GM19099 (cell line): ENCODE results near the gene WNT7B.

Source experiments
- POLR2A ChIP-seq: IDR thresholded peaks from 3 replicates; pipeline ENCODE4 v1.6.1; 2011; ENCODE audit warnings: low read depth; ENCODE audit not compliant: insufficient read length; ENCODE audit errors: extremely low read depth

Gene WNT7B

DNA sequence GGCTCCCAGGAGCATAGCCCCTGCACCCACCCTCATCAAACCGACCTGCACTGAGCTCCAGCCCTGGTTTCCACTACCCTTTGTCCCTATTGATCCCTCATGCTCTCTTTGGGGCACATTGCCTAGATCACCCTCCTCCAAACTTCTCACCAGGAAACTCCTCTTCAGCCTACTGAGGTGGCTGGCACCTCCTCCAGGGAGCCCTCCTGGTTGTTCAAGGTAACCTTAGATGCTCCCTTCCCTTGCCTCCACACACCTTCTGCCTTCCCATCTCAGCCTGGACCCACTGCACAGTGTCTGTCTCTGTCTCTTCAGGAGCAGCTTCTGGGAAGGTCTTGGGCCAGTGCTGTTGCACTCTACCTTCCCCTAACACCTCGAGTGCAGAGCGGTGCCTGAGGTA, 15.8 kb upstream of the WNT7B start:
- TF ChIP-seq POLR2A: no peak

DNA sequence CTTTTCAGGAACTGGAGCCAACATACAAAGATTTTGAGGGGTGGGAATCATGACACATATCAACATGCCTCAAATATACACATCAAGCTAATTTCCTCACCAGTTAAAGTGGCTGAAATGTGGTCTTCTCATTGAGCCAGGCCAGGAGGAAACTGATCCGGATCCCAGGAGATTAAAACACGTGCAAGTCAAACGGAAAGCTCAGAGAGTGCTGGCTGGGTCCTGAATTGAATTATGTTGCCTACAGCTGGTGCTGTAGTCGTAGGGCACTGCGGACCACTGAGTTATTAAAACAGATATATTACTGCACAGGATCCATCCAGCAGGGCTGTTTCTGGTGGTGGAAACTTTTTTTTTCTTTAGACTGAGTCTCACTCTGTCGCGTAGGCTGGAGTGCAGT, 14.1 kb upstream of the WNT7B start:
- no peak for TF ChIP-seq POLR2A

DNA sequence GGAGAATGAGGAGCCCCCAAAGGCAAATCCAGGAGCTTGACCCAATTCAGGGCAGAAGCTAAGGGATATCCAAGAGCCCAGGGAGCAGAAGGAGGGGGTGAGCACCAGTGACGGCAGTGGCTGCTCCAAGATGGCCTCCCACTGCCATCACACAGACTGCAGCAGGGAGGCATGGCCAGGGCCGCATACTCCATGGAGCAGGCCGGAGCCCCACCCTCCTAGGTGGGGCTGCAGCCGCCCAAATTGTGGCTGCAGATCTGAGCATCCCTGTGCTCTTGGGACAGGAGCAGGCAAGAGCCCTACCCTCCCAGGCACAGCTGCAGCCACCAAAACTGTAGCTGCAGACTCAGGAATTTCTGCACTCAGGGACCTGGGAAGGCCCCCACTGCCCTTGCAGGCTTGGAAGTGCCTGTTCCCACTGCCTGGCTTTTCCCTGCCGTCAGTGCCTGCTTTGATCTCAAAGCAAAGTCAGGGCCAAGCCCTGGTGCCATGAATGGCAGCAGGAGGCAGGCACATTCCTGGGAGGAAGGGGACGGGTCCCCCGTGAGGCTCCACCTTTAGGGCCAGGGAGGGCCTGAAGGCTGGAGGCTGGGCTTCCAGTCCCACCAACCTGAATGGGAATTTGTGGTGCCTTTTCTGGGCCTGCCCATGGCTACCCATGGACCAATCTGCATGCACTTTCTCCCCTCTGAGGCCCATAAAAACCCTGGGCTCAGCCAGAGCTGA, 10.3 kb upstream of the WNT7B start:
- no peak for TF ChIP-seq POLR2A

DNA sequence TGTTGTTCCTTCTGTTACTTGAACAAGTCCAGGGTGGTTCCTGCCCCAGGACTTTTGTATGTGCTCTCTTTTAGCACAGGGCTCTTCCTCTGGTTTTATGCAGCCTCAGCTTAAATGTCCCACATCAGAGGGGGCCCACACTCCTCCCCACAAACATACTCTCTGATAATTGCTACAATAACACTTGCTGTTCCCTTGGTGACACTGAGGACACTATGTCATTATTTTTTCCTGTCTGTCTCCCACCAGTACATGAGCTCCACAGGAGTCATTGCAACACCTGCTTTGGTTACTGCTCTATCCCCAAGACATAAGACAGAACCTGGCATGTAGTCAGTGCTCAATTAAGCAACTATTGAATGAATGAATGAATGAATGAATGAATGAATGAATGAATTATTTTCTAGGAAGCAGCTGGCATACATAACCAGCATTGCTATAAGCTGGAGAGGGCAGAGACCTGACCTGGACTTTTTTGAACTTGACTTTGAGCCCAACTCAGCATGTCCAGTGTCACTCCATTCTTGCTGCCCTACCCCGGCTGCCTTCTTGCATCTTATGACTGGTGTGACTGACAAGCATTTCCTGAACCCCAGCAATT, 7.5 kb upstream of the WNT7B start:
- no peak for TF ChIP-seq POLR2A

DNA sequence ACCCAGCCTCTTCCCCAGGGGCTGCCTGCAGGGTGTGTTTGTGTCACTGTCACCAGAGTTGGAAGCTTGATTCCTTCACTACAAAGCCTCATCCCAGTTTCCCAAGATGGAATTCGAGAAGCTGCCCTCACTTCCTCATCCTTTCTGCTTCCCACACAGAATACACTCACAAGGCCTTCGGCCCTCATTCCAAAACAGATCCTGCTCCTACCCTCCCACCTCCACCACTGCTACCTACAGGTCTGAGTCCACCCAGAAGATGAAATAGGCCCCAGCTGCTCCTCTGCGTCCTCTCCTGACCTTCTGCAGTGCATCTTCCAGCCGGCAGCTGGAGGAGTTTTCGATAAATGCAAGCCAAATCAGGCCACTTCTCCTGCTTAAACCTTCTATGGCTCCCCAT, 6.8 kb upstream of the WNT7B start:
- no peak for TF ChIP-seq POLR2A

DNA sequence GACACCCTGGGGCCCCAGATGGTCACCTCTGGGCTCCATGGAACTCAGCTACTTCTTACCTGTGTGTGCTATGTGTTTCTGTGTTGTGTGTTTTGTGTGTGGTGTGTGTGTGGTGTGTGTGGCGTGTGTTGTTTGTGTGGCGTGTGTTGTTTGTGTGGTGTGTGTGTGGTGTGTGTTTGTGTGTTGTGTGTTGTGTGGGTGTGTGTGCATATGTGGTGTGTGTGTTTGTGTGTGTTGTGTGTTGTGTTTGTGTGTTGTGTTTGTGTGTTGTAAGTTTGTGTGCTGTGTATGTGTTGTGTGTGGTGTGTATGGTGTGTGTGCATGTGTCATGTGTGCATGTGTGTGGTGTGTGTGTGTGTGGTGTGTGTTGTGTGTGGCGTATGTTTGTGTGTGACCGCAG, 3.8 kb upstream of the WNT7B start:
- no peak for TF ChIP-seq POLR2A

DNA sequence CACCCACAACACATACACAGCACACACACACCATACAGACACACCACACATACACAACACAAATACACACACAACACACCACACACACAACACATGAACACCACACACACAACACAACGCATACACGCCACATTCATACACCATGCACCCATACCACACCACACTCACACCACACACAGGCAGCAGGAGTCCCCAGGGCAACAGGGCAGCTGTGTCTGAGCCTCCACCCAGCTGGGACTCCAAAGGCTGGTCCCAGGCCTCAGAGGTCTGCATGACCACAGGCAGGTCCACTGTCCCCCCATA, 3.3 kb upstream of the WNT7B start:
- TF ChIP-seq POLR2A: no peak

DNA sequence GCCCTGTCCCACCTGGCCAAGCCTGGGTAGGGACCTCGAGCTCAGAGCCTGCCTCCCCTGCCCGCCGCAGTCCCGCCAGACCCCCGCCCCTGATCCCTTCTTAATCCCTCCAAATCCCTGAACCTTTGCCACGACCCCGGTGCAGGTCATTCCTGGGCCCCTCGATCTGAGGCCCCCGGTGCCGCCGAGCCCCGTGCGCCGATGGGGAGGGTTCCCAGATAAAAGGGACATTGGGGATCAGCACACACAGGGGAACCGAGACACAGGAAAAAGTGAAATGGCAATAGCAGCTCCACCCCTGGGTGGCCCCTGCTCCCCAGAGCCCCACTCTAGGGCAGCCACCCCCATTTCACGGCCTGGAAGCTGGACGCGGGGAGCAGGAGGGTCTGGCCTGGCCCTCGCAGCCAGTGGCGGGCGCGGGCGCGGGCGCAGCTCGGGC, 1.3 kb upstream of the WNT7B start:
- no peak for TF ChIP-seq POLR2A

DNA sequence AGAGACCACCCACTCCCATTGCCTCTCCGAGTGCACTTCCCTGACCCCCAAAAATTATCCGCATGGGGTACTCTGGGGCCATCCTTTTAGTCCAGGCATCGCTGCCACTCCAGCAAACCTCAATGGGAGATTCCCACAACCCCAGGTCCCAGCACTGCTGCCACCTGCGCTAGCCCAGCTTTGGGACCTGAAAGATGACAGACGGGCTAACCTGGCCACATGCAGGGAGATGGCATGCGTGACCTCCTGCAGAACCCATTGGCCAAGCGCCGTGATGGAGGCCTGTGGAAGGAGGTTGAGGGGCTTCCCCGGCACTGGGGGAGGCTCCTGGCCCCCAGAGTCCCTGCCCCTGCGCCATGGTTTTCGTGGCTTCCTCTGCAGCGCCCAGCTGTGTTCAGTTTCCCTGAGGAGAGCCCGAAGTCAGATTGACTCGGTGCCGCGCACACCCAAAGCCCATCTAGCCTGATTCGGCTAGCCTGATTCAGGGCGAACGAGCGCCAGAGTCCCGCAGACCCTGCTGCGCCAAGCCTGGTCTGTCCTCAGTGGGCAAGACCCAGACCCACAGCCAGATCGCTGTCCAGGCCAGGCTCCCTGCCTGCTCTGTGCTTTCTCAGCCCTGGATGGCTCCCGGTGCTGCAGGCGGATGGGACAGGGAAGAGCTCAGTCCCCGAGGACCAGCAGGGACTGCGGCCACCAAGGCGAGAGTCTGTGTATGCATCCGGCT, 751 bp upstream of the WNT7B start:
- TF ChIP-seq POLR2A: no peak

DNA sequence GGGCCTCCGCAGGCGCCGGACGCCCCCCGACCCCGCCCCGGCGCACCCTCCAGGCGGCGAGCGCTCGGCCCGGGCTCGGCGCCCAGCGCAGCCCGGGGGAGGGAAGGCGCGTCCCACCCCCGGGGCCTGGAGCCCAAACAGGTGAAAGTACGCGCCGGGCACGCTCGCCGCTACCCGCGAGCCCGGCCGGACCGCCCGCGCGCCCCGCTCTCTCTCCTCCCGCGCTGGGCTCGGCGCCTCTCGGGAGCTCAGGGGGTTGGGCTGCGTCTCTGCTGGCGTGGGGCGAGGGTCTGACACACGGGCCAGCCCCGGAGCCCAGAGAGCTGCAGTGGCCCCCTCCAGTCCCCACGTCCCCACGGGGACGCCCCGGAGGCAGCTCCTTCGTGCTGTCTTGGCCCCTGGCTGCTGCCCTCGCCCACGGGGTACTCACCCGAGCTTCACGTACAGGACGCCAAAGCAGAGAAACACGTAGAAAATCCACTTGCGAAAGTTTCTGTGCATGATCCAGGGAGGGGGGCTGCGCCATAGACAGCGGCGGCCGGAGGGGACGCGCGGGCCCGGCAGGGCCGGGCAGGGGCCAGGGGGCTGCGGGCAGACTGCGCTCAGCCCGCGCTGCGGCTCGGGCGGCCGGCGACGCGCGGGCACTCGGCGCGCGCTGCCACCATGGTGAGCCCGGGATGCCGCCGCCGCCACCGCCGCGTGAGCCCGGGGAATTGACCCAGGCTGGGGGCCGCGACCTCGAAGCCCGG, 534 bp downstream of the WNT7B start:
- TF ChIP-seq POLR2A: no peak

DNA sequence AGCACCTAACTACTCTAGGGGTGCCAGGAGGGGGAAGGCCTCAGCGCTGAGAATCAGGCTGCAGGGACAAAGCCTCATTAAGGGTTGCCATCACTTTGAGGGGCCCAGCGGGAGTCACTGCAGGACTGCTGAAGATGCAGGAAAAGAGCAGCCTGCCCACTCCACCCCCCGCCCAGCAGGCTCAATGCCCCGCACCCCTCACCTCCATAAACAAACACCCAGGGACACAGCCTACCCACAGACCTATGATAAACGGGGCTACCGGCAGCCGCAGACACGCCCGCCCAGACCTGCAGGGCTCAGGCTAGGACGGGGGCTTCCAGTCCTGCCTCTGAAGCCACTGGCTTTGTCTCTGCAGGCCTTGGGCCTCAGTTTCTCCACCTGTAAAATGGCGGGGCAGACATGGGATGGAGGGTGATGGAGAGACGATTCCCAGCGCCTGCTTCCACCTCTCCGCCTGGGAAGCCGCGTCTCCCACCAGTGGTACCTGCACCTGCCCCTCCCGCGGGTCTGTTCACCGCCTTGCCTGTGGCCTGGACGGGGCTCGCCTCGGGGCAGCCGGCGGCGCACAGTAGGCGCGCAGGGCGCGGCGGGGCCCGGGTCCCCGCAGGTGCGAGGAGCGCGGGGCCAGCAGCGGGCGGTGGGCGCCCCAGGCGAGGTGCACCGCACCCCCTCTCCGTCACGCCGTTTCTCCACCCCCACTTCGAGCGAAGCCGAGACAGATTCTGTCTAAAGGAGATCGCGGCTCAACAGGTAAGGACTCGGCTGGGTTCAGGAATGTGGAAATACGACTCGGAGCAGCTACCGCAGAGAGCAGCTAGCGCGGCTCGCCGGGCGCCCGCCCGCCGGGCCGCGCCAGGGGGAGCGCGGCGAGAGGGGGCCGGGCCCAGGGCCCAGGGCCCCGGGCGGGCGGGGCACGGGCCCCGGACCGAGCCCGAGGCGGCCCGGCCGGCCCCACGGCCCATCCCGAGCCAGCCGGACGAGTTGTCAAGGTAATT, 1.5 kb downstream of the WNT7B start:
- no peak for TF ChIP-seq POLR2A

DNA sequence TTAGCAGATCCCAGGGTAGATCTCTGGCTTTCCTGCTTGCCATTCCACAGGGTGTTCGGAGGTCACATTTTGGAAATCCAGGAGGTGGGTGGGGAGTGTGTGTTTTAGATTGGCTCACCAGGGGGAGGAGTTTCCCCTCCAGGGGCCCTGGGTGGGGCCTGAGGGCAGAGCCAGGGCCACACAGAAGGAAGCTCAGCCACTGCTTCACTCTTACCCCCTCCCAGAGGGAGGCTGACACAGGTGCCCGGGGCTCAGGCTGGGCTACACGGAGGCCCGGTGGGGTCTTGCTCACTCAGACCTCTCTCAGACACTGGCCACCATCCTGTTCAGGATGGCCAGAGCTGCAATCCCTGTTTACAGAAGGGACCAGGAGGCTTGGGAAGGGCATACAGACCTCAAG, 2.5 kb downstream of the WNT7B start:
- TF ChIP-seq POLR2A: no peak

DNA sequence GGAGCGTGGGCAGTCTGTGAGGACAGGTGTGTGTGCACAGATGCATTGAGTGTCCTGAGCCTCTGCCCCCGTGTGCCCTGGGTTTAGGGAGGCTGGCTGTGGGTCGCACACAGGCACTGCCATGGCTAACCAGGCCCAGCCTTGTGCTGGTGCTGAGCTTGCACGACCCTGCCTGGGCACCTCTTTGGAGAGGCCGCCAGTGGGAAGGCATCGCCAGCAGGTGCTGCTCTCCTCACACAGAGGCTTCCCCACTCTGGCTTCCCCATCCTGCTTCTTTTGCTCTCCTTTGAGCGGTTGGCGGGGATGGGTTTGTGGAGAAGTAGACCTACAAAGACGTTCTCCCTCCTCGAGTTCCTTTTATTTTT, 4.1 kb downstream of the WNT7B start:
- TF ChIP-seq POLR2A: no peak

DNA sequence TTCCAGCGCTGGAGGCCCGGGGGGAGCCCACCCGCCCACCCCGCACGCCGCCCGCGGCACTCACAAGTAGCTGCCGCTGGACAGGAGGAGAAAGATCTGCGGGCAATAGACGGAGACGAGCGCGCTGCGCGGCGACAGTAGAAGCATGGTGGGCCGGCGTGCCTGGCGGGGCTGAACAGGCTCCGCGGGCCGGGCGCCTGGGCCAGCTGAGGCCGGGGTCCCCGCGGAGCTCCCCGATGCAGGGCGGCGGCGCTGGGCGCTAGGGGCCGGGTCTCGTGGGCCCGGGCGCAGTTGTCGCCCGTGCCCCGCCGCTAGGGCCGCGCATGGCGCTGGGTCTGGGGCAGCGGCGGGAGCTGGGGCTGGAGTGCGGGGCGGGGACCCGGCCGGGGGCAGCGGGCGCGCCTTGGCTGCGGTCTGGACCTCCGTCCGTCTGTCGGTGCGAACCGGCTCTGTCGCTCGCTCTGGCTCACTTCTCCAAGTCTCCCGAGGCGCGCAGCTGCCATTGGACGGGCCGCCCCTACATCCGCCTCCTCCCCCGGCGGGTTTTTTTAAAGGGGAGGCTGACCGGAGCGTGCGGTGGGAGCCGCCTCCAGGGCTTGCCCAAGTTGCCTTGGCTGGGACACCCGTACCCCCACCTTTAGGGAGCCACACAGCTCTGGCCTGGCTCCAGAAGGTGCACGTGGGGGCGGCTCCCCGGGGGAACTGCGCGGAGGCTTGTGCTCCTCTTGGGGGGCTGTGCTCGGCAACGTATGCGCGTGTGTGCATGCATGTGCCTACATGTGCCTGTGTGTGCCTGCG, 4.7 kb downstream of the WNT7B start:
- TF ChIP-seq POLR2A: no peak

DNA sequence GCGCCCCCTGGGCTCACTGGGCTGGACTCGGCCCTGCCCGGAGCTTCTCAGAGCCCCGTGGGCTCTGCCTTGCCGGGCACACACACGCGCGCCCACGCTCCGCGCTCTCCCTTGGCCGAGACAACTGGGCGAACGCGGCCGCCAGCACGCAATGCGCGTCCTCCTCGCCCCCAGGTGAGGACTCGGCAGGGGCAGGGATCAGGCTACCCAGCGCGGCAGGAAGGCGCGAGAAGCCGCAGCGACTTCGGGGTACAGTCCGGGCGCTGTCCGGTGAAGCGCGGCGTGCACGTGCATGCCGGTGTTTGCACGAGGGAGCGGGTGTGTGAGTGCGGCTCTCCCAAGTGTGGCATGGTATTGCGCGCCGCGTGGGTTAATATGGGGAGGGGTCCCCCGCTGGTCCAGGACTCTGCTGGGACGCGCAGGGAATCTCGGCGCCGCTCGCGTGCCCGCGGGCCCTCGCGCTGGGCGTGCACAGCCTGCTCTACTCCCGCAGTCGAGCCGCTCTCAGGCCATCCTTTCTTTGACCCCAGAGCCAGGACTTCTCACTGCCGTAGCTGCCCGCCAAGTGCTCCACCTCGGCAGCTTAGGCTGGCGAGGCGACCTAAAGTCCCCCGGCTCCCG, 5.4 kb downstream of the WNT7B start:
- no peak for TF ChIP-seq POLR2A
